ENCODE measurements around the gene KDM4B. TPM values are rescaled to one million over a fixed set of nuclear protein-coding genes. Genes with fewer than 3 reads are reported as not detected.

KDM4B gene
- total RNA-seq, 4 donors from 2014 or later, result 14.0 to 39.9 (median 19.5) TPM

- intact Hi-C loops (cut with DNase I), result no loop called here
- Histone ChIP-seq H3K36me3 (no peaks in the 10 kb centered on the region), H3K9me3 (no peaks in the 10 kb centered on the region), H3K27me3 (no peaks in the 10 kb centered on the region), H3K4me1 (peaks cover 36 to 64% (median 43%) of the 10 kb centered on the region in 3 donors), H3K4me3 (peak overlapping the region; percentile 51 to 76 (median 72)), H3K27ac (peak overlapping the region; percentile 85 to 92 (median 91))
- TF ChIP-seq POLR2A (IDR thresholded peaks at IDR 0.05) (peak in 1 of 4 donors; percentile 27), CTCF (IDR thresholded peaks at IDR 0.05) (no peak)
- 1% methylated on average over 16 to 18 of the region's 25 CpGs for WGBS, 2 donors
- no peak for DNase-seq
These were observed 1.0 kb downstream of the KDM4B start for GRCh38 chr19:4969772-4970531.

GRCh38 chr19:4970558-4971423, 1.9 kb downstream of the KDM4B start:
- WGBS, 2 donors, result 15 to 16% methylated on average over 17 of the region's 31 CpGs
- no peak for DNase-seq

GRCh38 chr19:4971424-4971793, 2.5 kb downstream of the KDM4B start:
- Histone ChIP-seq H3K27me3 (no peaks in the 10 kb centered on the region), H3K4me3 (peak overlapping the region; percentile 51 to 76 (median 72)), H3K36me3 (no peaks in the 10 kb centered on the region), H3K9me3 (no peaks in the 10 kb centered on the region), H3K4me1 (peaks cover 47 to 78% (median 52%) of the 10 kb centered on the region in 3 donors), H3K27ac (peak overlapping the region; percentile 85 to 92 (median 91))
- intact Hi-C loops (cut with DNase I), result no loop called here
- DNase-seq, result no peak
- TF ChIP-seq POLR2A (IDR thresholded peaks at IDR 0.05), result no peak
- no peak for TF ChIP-seq CTCF (IDR thresholded peaks at IDR 0.05)
- WGBS, 2 donors, result 8 to 16% methylated on average over 7 to 9 of the region's 10 CpGs

More at GRCh38 chr19:4970558-4971423, 1.9 kb downstream of the KDM4B start:
- peak overlapping the region; percentile 51 to 76 (median 72) for H3K4me3 ChIP-seq
- H3K36me3 ChIP-seq, result no peaks in the 10 kb centered on the region
- H3K27ac ChIP-seq, result peak overlapping the region; percentile 85 to 92 (median 91)
- no peaks in the 10 kb centered on the region for H3K9me3 ChIP-seq
- TF ChIP-seq CTCF (IDR thresholded peaks at IDR 0.05) (no peak), POLR2A (IDR thresholded peaks at IDR 0.05) (no peak)
- intact Hi-C loops (cut with DNase I), result no loop called here
- peaks cover 43 to 72% (median 47%) of the 10 kb centered on the region in 3 donors for H3K4me1 ChIP-seq
- no peaks in the 10 kb centered on the region for H3K27me3 ChIP-seq

- peaks cover 53 to 84% (median 53%) of the 10 kb centered on the region in 3 donors for H3K4me1 ChIP-seq
- no peak for TF ChIP-seq CTCF (IDR thresholded peaks at IDR 0.05)
- TF ChIP-seq POLR2A (IDR thresholded peaks at IDR 0.05), result no peak
These were observed 3.0 kb downstream of the KDM4B start for GRCh38 chr19:4971816-4972495.

More at GRCh38 chr19:4971816-4972495, 3.0 kb downstream of the KDM4B start:
- no peak for DNase-seq
- Histone ChIP-seq H3K27ac (peak overlapping the region; percentile 85 to 92 (median 91)), H3K9me3 (no peaks in the 10 kb centered on the region), H3K27me3 (no peaks in the 10 kb centered on the region), H3K4me3 (peak overlapping the region in 3 of 4 donors; percentile 67 to 76 (median 76)), H3K36me3 (no peaks in the 10 kb centered on the region)
- intact Hi-C loops (cut with DNase I), result no loop called here
- WGBS, 2 donors, result 72 to 87% methylated on average over 6 to 16 of the region's 19 CpGs
